Coronary artery (tissue), 2 donors: ENCODE results near the gene HID1.

Experiments used
- DNase-seq: peaks from one replicate; pipeline ENCODE4 v3.0.0-alpha.2; 2017; ENCODE audit warnings: low spot score
- H3K27ac ChIP-seq, 2 donors: fragments of 200-600 bp; sonication (generic); one replicate each; pipeline ENCODE4 v1.5.1; 2016 to 2019
- H3K4me3 ChIP-seq: fragments of 200-600 bp; sonication (generic); 2 replicates; pipeline ENCODE4 v1.5.1; 2016; ENCODE audit warnings: mild to moderate bottlenecking, moderate library complexity
- CTCF ChIP-seq: fragments of 200-600 bp; sonication (generic); IDR thresholded peaks from one replicate; pipeline ENCODE4 v1.5.1; 2019; ENCODE audit warnings: antibody characterized with exemption

Gene HID1

DNA sequence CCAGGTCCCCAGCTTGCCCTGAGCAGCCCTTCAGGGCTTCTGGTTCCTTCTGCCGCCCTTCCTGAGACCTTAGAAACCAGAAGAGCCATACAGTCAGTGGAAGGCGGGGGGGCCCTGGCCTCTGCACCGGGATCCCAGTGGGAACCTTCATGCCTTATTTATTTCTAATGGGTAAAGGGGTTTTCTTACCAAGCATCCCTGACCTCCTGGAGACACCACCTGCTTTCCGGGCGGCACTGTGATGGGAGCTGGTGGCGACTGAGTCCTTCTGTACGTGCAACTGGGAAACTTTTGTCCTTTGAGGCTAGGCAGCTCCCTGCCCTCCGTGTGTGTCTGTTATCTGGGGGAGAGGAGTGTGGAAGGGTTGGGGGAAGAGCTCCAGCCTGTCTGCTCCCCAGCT lies 32.7 kb upstream of the HID1 start:
- Histone ChIP-seq H3K27ac (no peak overlapping the region), H3K4me3 (no peak overlapping the region)
- TF ChIP-seq CTCF = no peak
- no peak for DNase-seq

GRCh38 chr17:75004371-75004770 lies 31.8 kb upstream of the HID1 start:
- H3K4me3 ChIP-seq = no peak overlapping the region
- no peak for DNase-seq
- no peak overlapping the region for H3K27ac ChIP-seq
- TF ChIP-seq CTCF = no peak

- DNase-seq = no peak
- H3K4me3 ChIP-seq = no peak overlapping the region
- H3K27ac ChIP-seq = no peak overlapping the region
- TF ChIP-seq CTCF = no peak
Observed at GRCh38 chr17:75003957-75004355, 31.4 kb upstream of the HID1 start.

DNA sequence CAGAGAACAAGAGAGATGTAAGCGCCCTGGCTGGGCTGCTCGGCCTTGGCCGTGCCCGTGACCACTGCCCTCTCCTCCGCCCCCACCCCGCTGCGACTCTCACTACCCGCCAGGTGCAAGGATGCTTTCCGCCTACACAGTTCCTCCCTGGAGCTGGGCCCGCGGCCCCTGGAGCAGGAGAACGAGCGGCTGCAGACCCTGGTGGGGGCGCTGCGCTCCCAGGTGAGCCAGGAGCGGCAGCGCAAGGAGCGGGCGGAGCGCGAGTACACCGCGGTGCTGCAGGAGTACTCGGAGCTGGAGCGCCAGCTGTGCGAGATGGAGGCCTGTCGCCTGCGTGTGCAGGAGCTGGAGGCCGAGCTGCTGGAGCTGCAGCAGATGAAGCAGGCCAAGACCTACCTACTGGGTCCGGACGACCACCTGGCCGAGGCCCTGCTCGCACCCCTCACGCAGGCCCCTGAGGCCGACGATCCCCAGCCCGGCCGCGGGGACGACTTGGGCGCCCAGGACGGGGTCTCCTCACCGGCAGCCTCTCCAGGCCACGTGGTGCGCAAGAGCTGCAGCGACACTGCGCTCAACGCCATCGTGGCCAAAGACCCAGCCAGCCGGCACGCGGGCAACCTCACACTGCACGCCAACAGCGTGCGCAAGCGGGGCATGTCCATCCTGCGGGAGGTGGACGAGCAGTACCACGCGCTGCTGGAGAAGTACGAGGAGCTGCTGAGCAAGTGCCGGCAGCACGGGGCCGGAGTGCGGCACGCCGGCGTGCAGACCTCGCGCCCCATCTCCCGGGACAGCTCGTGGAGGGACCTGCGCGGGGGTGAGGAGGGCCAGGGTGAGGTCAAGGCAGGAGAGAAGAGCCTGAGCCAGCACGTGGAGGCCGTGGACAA lies 30.8 kb upstream of the HID1 start:
- H3K27ac ChIP-seq = no peak overlapping the region
- no peak for TF ChIP-seq CTCF
- no peak for DNase-seq
- H3K4me3 ChIP-seq = no peak overlapping the region

DNA sequence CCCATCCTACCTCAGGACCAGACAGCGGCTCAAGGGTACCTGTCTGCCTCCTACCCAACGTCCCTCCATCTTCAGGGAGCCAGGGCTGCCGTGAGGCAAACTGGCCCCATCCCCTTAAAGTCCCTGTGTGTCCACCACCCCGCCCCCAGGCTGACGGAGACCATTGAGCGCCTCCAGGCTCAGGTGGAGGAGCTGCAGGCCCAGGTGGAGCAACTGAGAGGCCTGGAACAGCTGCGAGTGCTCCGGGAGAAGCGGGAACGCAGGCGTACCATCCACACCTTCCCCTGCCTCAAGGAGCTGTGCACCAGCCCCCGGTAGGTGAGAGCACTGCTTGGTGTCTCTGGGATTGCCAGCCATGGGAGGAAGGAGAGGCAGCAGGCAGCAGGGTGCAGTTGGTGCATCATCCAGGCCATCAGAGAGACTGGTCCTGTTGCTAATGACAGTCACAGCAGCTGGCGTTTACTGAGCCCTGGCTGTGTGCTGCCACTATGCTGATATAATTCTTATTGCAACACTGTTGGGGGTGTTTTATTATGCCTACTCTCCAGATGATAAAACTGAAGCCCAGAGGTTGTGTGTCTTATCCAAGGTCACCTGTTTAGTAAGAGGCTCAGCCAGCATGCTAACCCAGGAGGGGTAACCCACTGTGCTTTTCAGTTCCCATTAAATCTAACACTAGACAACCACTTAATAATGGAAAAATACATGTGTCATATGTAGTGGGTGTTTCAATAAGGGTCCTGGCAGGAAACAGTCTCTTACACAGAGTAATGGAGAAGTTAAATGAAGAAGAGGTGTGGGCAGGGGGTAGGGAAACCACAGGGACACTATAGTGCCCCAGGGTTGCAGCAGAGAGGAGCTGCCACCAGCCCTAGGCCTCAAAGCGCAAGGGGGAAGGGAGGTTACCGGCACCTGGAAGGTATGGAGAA lies 29.6 kb upstream of the HID1 start:
- no peak for DNase-seq
- Histone ChIP-seq H3K4me3 (no peak overlapping the region), H3K27ac (no peak overlapping the region)
- no peak for TF ChIP-seq CTCF

- DNase-seq = no peak
- TF ChIP-seq CTCF = no peak
Observed at GRCh38 chr17:74999523-74999922, 27.0 kb upstream of the HID1 start.

More at GRCh38 chr17:74999523-74999922, 27.0 kb upstream of the HID1 start:
- H3K27ac ChIP-seq = no peak overlapping the region
- H3K4me3 ChIP-seq = no peak overlapping the region
